Measurements from ENCODE around the gene CRYBG1.
"Not testable (repeated sequence)": the region's sequence is repeated elsewhere in the genome, so short reads cannot be mapped to it uniquely, and the experiment has no call there.

CRYBG1 gene

GRCh38 chr6:106509420-106510089 lies 149.0 kb downstream of the CRYBG1 start:
- no peak for DNase-seq

GRCh38 chr6:106510090-106510970 lies 149.8 kb downstream of the CRYBG1 start:
- DNase-seq, result peak; percentile 69

GRCh38 chr6:106511288-106512047 lies 151.0 kb downstream of the CRYBG1 start:
- peak; percentile 49 for DNase-seq

- DNase-seq, result peak; percentile 76
These were observed 151.8 kb downstream of the CRYBG1 start for GRCh38 chr6:106512048-106512967.

GRCh38 chr6:106512968-106513574 lies 152.6 kb downstream of the CRYBG1 start:
- no peak for DNase-seq

GRCh38 chr6:106513808-106514582 lies 153.5 kb downstream of the CRYBG1 start:
- no peak for DNase-seq

- DNase-seq, result no peak
These were observed 154.0 kb downstream of the CRYBG1 start for GRCh38 chr6:106514583-106514885.

- not testable (repeated sequence) for DNase-seq
These were observed 155.1 kb downstream of the CRYBG1 start for GRCh38 chr6:106515582-106515981.

- DNase-seq, result no peak
These were observed 156.1 kb downstream of the CRYBG1 start for GRCh38 chr6:106516616-106517015.

GRCh38 chr6:106517706-106518105 lies 157.2 kb downstream of the CRYBG1 start:
- DNase-seq, result no peak

- DNase-seq, result no peak
These were observed 158.2 kb downstream of the CRYBG1 start for GRCh38 chr6:106518748-106519147.

GRCh38 chr6:106519460-106520394 lies 159.2 kb downstream of the CRYBG1 start:
- peak; percentile 77 for DNase-seq

- peak; percentile 83 for DNase-seq
These were observed 160.3 kb downstream of the CRYBG1 start for GRCh38 chr6:106520711-106521401.

- no peak for DNase-seq
These were observed 162.2 kb downstream of the CRYBG1 start for GRCh38 chr6:106522562-106523250.

GRCh38 chr6:106525107-106525881 lies 164.8 kb downstream of the CRYBG1 start:
- DNase-seq, result no peak

GRCh38 chr6:106525882-106526275 lies 165.4 kb downstream of the CRYBG1 start:
- DNase-seq, result no peak

- no peak for DNase-seq
These were observed 166.6 kb downstream of the CRYBG1 start for GRCh38 chr6:106527117-106527516.

- DNase-seq, result no peak
These were observed 167.5 kb downstream of the CRYBG1 start for GRCh38 chr6:106527979-106528378.

All from activated naive CD4-positive, alpha-beta T cell treated with anti-CD3 and anti-CD28 coated beads, Interleukin-2, amount 50 U/mL, for 16 hours (primary cell).